H1 (cell line): ENCODE results near the gene API5. TPM values are rescaled to one million over a fixed set of nuclear protein-coding genes. Genes with fewer than 3 reads are reported as not detected.

Experiments used
- CTCF ChIA-PET: fragments of 300-600 bp; sonication (Branson Sonifier 250); formaldehyde crosslinking; loops from one replicate; lab custom pipeline; 2021; ENCODE audit not compliant: partially characterized antibody; lab: Charles Lee
- POLR2A ChIA-PET: fragments of 300-600 bp; sonication (Branson Sonifier 250); formaldehyde crosslinking; loops from one replicate; lab custom pipeline; 2021; ENCODE audit warnings: inconsistent platforms; ENCODE audit not compliant: partially characterized antibody; lab: Charles Lee
- DNase-seq, 2 experiments: peaks; one replicate each; pipeline versions ENCODE4 v3.0.0 to v3.0.0-alpha.2; 2010 to 2022; ENCODE audit warnings: low spot score in 2 of 2, low read depth in 1 of 2, mixed read lengths in 1 of 2
- FAIRE-seq: peaks from 2 replicates; lab custom pipeline; 2011; peaks lifted over from hg19 to GRCh38; lab: Jason Lieb, UNC
- H2AFZ ChIP-seq: 2 replicates; pipeline ENCODE4 v1.8.1; 2012; ENCODE audit warnings: low read length, inconsistent platforms
- H2AK5ac ChIP-seq: 2 replicates; pipeline ENCODE4 v1.6.1; 2013; ENCODE audit warnings: low read depth, low read length
- H2BK120ac ChIP-seq: replicated peaks from 2 replicates; pipeline ENCODE3; 2013; ENCODE audit warnings: low read depth, low read length, inconsistent platforms
- H2BK12ac ChIP-seq: 2 replicates; pipeline ENCODE4 v1.6.1; 2013; ENCODE audit warnings: low read depth, low read length
- H2BK15ac ChIP-seq: 2 replicates; pipeline ENCODE4 v1.6.1; 2013; ENCODE audit warnings: low read length
- H2BK20ac ChIP-seq: 2 replicates; pipeline ENCODE4 v1.6.1; 2013; ENCODE audit warnings: low read length
- H2BK5ac ChIP-seq: 2 replicates; pipeline ENCODE4 v1.6.1; 2013; ENCODE audit warnings: low read depth, low read length
- H3K14ac ChIP-seq: 2 replicates; pipeline ENCODE4 v1.6.1; 2013; ENCODE audit warnings: inconsistent platforms; ENCODE audit not compliant: insufficient read length
- H3K18ac ChIP-seq: 2 replicates; pipeline ENCODE4 v1.6.1; 2013; ENCODE audit warnings: low read length; ENCODE audit errors: extremely low read depth
- H3K23ac ChIP-seq: 2 replicates; pipeline ENCODE4 v1.6.1; 2013; ENCODE audit warnings: inconsistent platforms; ENCODE audit not compliant: insufficient read length
- H3K23me2 ChIP-seq: 2 replicates; pipeline ENCODE4 v1.6.1; 2013; ENCODE audit warnings: low read depth, low read length
- H3K27ac ChIP-seq: 2 replicates; pipeline ENCODE4 v1.6.1; 2011; ENCODE audit warnings: low read depth, low read length, inconsistent platforms
- H3K27me3 ChIP-seq, 4 experiments: replicated peaks in 1 of 4; 1 replicate in 1 of 4; 2 replicates in 3 of 4; pipeline versions ENCODE4 v1.6.1 to v1.8.1; 2011 to 2013; ENCODE audit warnings: low read length in 3 of 4, mild to moderate bottlenecking in 3 of 4, inconsistent platforms in 2 of 4, mixed read lengths in 2 of 4, moderate library complexity in 1 of 4; ENCODE audit not compliant: control insufficient read depth in 3 of 4, insufficient read depth in 3 of 4; ENCODE audit errors: extremely low read depth in 1 of 4
- H3K36me3 ChIP-seq, 4 experiments: 2 replicates each; pipeline versions ENCODE4 v1.6.1 to v1.8.1; 2011 to 2013; ENCODE audit warnings: mild to moderate bottlenecking in 4 of 4, low read length in 3 of 4, moderate library complexity in 2 of 4, control low read depth in 1 of 4, inconsistent platforms in 1 of 4; ENCODE audit not compliant: insufficient read depth in 4 of 4, control insufficient read depth in 2 of 4
- H3K4ac ChIP-seq: replicated peaks from 2 replicates; pipeline ENCODE3; 2013; ENCODE audit warnings: low read length, low read depth, mixed read lengths, inconsistent platforms; ENCODE audit not compliant: insufficient read length
- H3K4me1 ChIP-seq, 4 experiments: replicated peaks in 1 of 4; 1 replicate in 1 of 4; 2 replicates in 3 of 4; pipeline versions ENCODE4 v1.6.1 to v1.8.1; 2011 to 2013; ENCODE audit warnings: low read length in 3 of 4, inconsistent platforms in 2 of 4, mixed read lengths in 1 of 4; ENCODE audit not compliant: insufficient read depth in 4 of 4, control insufficient read depth in 3 of 4
- H3K4me2 ChIP-seq, 2 experiments: 2 replicates each; pipeline versions ENCODE4 v1.6.1 to v1.8.1; 2011 to 2013; ENCODE audit warnings: low read depth in 2 of 2, low read length in 2 of 2, control low read depth in 1 of 2, inconsistent platforms in 1 of 2, mild to moderate bottlenecking in 1 of 2; ENCODE audit not compliant: insufficient read depth in 1 of 2
- H3K4me3 ChIP-seq, 4 experiments: fragments of 200-600, 300-600 bp in 1 of 4; sonication (generic), shearing (Covaris generic), sonication (Bioruptor Twin) in 1 of 4; 2 replicates each; pipeline versions ENCODE4 v1.5.1 to v1.8.1; 2011 to 2016; ENCODE audit warnings: low read length in 4 of 4, low read depth in 3 of 4, control low read depth in 2 of 4, inconsistent platforms in 2 of 4, mild to moderate bottlenecking in 2 of 4, mixed read lengths in 1 of 4, moderate library complexity in 1 of 4; ENCODE audit not compliant: insufficient read depth in 2 of 4; ENCODE audit errors: extremely low read depth in 1 of 4
- H3K56ac ChIP-seq: replicated peaks from 2 replicates; pipeline ENCODE3; 2013; ENCODE audit warnings: low read depth, mild to moderate bottlenecking, mixed read lengths, low read length, inconsistent platforms; ENCODE audit not compliant: insufficient read length
- H3K79me1 ChIP-seq: 2 replicates; pipeline ENCODE4 v1.6.1; 2013; ENCODE audit warnings: low read depth, low read length, control low read depth
- H3K79me2 ChIP-seq, 2 experiments: 2 replicates each; pipeline versions ENCODE4 v1.6.1 to v1.8.1; 2012 to 2013; ENCODE audit warnings: low read length in 2 of 2, mild to moderate bottlenecking in 2 of 2, inconsistent platforms in 1 of 2; ENCODE audit not compliant: insufficient read depth in 2 of 2, control insufficient read depth in 1 of 2
- H3K9ac ChIP-seq, 4 experiments: replicated peaks in 1 of 4; 1 replicate in 1 of 4; 2 replicates in 3 of 4; pipeline versions ENCODE4 v1.6.1 to v1.8.1; 2011 to 2013; ENCODE audit warnings: low read depth in 3 of 4, low read length in 3 of 4, control low read depth in 2 of 4, mild to moderate bottlenecking in 2 of 4, moderate library complexity in 2 of 4, inconsistent platforms in 1 of 4; ENCODE audit errors: extremely low read depth in 1 of 4
- H3K9me3 ChIP-seq, 2 experiments: 2 replicates each; pipeline versions ENCODE4 v1.6.1 to v1.8.1; 2012 to 2013; ENCODE audit warnings: mild to moderate bottlenecking in 2 of 2, moderate library complexity in 2 of 2, control low read depth in 1 of 2, inconsistent platforms in 1 of 2, low read depth in 1 of 2, low read length in 1 of 2, mixed read lengths in 1 of 2; ENCODE audit not compliant: insufficient read depth in 2 of 2
- H4K20me1 ChIP-seq, 2 experiments: replicated peaks in 1 of 2; 2 replicates each; pipeline versions ENCODE3 to v1.8.1; 2011 to 2013; ENCODE audit warnings: inconsistent platforms in 2 of 2, low read length in 2 of 2, mild to moderate bottlenecking in 1 of 2; ENCODE audit not compliant: insufficient read depth in 2 of 2, control insufficient read depth in 1 of 2
- H4K5ac ChIP-seq: 2 replicates; pipeline ENCODE4 v1.6.1; 2013; ENCODE audit warnings: low read length, low read depth, mixed read lengths, inconsistent platforms; ENCODE audit not compliant: insufficient read length
- H4K8ac ChIP-seq: 2 replicates; pipeline ENCODE4 v1.8.0; 2013; ENCODE audit warnings: mild to moderate bottlenecking, moderate library complexity, low read length, inconsistent platforms; ENCODE audit not compliant: insufficient read depth; ENCODE audit errors: extremely low read depth
- H4K91ac ChIP-seq: replicated peaks from 2 replicates; pipeline ENCODE3; 2013; ENCODE audit warnings: low read length, mixed read lengths, inconsistent platforms; ENCODE audit not compliant: insufficient read length
- HDAC2 ChIP-seq, 2 experiments: fragments of 300-600 bp in 1 of 2; sonication (generic) in 1 of 2; IDR thresholded peaks; 2 replicates each; pipeline ENCODE4 v1.6.1; 2011 to 2012; ENCODE audit warnings: low read depth in 2 of 2, low read length in 2 of 2, mild to moderate bottlenecking in 2 of 2, moderate library complexity in 2 of 2, borderline replicate concordance in 1 of 2, inconsistent platforms in 1 of 2
- SP1 ChIP-seq: IDR thresholded peaks from 2 replicates; pipeline ENCODE4 v1.6.1; 2011; ENCODE audit warnings: low read depth, low read length
- TEAD4 ChIP-seq: IDR thresholded peaks from 2 replicates; pipeline ENCODE4 v1.6.1; 2012; ENCODE audit warnings: low read depth, low read length, inconsistent platforms, mixed read lengths
- polyA plus RNA-seq, 7 experiments: library from polyadenylated mRNA; depleted of rRNA in 3 of 7; stranded (reverse) in 5 of 7; unstranded in 2 of 7; fragments of >200 nt in 5 of 7; fragments of 200-250 nt in 2 of 7; gene quantifications; 1 replicate in 5 of 7; 2 replicates in 1 of 7; 4 replicates in 1 of 7; pipeline versions ENCODE4 v1.2.1 to v1.2.3, GENCODE V29; 2011 to 2013; ENCODE audit warnings: missing spikeins in 2 of 7, mixed read lengths in 2 of 7
- total RNA-seq: library from RNA; stranded (reverse); fragmentation: NEBNext Ultra II Directional; extraction: Animal tissue kit (Norgen Biotek cat#: 25700); gene quantifications from 2 replicates; pipeline ENCODE4 v1.2.1, GENCODE V29; 2021
- TF ChIP-seq, protein P1 (sequence below): IDR thresholded peaks from 2 replicates; pipeline ENCODE4 v1.6.1; 2012; ENCODE audit warnings: low read length, inconsistent platforms

API5 gene
- total and polyA plus RNA-seq, 2 of the 8 experiments (the other 6 are each of a cell fraction or from before 2014, with no cell fraction given): 39.1 to 155 TPM

DNA sequence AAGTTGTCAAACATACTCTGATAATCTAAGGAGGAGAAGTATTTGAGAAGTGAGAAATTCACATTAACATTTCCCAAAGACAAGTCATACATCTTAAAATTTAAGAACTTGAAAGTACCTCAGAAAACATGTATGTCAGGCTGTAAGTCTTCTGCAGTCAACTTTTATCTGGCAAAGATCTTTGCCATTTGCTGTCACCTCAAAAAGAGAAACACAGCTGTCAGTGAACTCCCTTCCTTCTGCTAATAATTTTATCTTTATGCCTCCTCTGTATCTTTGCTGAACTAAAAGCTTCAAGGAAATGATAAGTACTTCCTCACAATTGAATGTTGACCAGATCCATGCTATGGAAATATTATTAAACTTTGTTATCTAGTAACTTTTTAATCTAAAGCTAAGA lies 65.6 kb downstream of the API5 start:
- Histone ChIP-seq H3K4me3 (no peak overlapping the region), H2BK20ac (no peak overlapping the region), H3K79me2 (peaks cover 0 to 58% of the 10 kb centered on the region in 2 experiments; a peak in 3 of 4 replicates), H2AK5ac (no peak overlapping the region), H3K23me2 (no peaks in the 10 kb centered on the region), H3K14ac (no peak overlapping the region), H4K91ac (no peak overlapping the region), H3K9me3 (no peaks in the 10 kb centered on the region), H3K36me3 (peaks cover 0 to 12% (median under 1%) of the 10 kb centered on the region in 4 experiments; a peak in 1 of 8 replicates), H2BK120ac (no peak overlapping the region), H2BK12ac (no peak overlapping the region), H2BK5ac (no peak overlapping the region), H3K9ac (no peak overlapping the region), H3K79me1 (no peaks in the 10 kb centered on the region), H3K27me3 (no peaks in the 10 kb centered on the region), H2AFZ (no peak overlapping the region), H3K27ac (no peak overlapping the region), H3K4me2 (no peak overlapping the region), H3K18ac (no peak overlapping the region), H4K20me1 (peaks cover 5 to 7% of the 10 kb centered on the region in 2 experiments), H3K56ac (no peak overlapping the region), H3K4ac (no peak overlapping the region), H4K8ac (no peak overlapping the region), H3K4me1 (peaks cover 0 to 3% (median 0%) of the 10 kb centered on the region in 4 experiments; a peak in 3 of 7 replicates), H2BK15ac (no peak overlapping the region), H4K5ac (no peak overlapping the region), H3K23ac (no peak overlapping the region)
- ChIA-PET POLR2A (interaction anchor here (1.7 to 1.9 kb wide), 2 partner anchors 10 to 16 kb away, joined by 4 to 5 read pairs; no protein-coding TSS in a partner anchor), CTCF (no interaction called here)
- no peak for FAIRE-seq
- DNase-seq: no peak
- TF ChIP-seq SP1 (no peak), TEAD4 (no peak), HDAC2 (IDR thresholded peaks at IDR 0.05; ENCODE audit: borderline replicate concordance in 1 of 2, low read depth in 2 of 2, low read length in 2 of 2) (no peak)
- TF ChIP-seq, protein P1, sequence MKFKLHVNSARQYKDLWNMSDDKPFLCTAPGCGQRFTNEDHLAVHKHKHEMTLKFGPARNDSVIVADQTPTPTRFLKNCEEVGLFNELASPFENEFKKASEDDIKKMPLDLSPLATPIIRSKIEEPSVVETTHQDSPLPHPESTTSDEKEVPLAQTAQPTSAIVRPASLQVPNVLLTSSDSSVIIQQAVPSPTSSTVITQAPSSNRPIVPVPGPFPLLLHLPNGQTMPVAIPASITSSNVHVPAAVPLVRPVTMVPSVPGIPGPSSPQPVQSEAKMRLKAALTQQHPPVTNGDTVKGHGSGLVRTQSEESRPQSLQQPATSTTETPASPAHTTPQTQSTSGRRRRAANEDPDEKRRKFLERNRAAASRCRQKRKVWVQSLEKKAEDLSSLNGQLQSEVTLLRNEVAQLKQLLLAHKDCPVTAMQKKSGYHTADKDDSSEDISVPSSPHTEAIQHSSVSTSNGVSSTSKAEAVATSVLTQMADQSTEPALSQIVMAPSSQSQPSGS: no peak
